Activated CD8-positive, alpha-beta memory T cell treated with anti-CD3 and anti-CD28 coated beads for 1 hour (primary cell): ENCODE data around the gene WFIKKN1.

Experiments
- DNase-seq, 2 donors: peaks; one replicate each; pipeline ENCODE4 v3.0.0-alpha.2; 2020; ENCODE audit warnings: low read depth in 1 of 2; ENCODE audit errors: extremely low read depth in 1 of 2

WFIKKN1 gene

DNA sequence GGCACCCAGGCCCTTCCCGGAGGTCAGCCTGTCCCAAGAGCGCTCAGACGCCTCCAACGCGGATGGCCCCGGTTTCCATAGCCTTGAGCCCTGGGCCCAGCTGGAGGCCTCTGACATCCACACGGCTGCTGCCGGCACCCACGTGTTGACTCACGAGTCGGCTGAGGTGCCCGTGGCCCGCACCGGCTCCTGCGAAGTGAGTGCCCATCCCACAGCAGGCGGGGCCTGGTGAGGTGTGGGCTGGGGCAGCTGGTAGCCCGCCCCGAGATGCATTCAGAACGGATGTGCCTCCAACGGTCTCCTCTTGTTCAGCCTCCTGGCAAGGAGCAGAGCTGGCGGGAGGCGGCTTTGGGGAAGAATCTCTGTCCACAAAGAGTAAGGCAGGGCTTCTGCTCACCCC, 21.1 kb downstream of the WFIKKN1 start:
- no peak for DNase-seq

DNA sequence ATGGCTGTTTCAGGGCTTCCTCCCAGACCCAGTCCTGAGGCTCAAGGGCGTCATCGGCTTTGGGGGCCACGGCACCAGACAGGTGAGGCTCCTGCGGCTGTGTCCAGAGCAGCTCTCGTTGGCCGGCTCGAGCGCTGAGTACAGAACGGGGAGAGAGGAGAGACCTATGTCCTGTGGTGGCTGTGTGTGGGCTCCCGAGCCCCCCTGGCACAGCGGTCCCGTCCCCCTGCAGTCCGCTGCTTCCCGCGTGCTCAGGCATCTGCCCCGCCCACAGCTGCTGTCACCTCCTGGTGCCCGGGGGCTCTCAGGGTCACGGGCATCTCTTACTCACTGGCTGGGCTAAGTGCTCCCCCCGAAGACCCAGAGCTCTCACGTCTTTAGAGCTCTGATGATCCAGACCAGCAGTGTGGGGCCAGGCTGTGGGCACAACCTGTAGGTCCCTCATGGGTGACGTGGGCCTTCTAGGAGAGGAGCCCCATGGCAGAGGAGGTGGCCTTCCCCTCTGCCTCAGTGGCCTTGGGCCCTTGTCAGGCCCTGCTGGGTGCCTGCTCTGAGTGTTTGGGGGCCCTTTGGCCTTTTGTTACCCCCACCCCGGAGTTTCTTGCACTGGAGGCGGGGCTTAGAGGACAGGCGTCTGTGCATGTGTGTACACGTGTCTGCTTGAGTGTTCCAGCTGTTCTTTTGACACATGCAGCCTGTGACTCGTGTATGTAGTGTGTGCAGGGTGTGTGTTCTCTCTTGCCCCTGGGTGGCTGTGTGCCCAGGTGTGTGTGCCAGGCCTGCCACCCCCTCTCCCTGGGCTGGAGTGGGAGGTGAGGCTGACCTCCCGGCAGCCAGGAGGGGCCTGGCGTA, 21.9 kb downstream of the WFIKKN1 start:
- DNase-seq, result no peak

DNA sequence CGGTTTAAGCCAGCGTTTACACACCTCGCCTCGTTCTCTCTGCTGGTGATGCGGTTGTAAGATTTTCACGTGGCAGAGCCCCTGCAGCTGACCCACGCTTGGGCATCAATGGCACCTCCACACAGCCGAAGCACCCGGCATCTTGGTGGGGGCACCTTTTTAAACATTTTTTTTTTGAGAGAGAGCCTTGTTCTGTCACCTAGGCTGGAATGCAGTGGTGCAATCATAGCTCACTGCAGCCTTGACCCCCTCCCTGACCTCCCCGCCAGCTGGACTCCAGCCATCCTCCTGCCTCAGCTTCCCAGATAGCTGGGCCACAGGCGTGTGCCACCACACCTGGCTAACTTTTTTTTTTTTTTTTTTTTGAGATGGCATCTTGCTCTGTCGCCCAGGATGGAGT, 23.2 kb downstream of the WFIKKN1 start:
- no peak for DNase-seq

- DNase-seq, result no peak
These were observed 26.7 kb downstream of the WFIKKN1 start for GRCh38 chr16:657487-657886.

DNA sequence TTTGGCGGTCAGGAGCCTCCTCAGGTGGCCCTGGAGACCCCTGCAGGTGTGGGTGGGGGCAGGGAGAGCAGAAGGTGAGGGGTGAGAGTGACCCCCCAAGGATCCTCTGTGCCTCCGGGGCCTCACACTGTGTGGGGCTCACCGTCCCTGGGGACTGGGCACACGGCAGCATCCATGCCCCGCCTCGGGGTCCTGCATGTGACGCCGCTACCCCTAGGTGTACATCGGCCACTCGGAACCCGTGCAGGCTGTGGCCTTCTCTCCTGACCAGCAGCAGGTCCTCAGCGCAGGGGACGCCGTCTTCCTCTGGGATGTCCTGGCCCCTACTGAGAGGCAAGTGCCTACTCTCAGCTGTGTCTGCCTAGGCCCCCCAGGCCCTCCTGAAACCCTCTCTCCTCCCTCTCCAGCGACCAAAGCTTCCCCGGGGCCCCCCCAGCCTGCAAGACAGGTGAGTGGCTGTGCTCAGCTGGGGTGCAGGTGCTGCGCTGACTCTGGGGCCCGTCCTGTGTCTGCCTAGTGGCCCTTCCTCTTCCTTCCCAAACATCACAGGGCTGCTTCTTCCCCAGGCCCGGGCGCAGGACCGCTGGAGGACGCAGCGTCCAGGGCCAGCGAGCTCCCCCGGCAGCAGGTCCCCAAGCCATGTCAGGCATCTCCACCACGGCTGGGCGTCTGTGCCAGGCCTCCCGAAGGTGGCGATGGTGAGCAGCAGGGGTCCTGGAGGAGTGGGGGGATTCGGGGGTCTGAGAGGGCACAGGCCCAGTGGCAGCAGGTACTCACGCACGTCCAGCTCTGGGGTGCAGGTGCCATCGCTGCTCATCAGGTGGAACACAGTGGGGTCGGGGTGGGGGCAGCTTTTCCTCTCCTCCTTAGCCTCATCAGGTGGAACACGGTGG, 28.1 kb downstream of the WFIKKN1 start:
- DNase-seq, result no peak

DNA sequence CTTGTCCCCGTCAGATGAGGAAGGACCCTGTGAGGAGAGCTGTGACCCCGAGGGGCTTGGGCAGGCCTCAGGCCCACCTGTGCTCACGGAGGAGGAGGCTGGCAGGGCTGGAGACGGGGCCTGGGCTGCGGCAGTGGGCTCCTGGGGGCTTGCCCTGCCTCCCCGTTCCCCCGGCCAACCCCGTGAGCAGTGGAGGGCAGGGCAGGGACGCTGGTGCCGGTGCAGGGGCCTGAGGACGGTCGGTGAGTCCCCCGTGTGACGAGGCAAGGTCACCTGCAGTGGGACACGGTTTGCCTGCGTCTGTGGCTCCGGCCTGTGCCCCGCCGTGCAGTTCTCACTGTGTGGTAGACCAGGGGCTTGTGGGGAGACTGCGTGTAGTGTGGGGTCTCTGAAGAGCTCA, 28.8 kb downstream of the WFIKKN1 start:
- no peak for DNase-seq

- DNase-seq, result no peak
These were observed 29.3 kb downstream of the WFIKKN1 start for GRCh38 chr16:660132-660458.

GRCh38 chr16:660459-661183, 29.8 kb downstream of the WFIKKN1 start:
- peak; percentile 34 to 40 for DNase-seq

GRCh38 chr16:661184-661821, 30.5 kb downstream of the WFIKKN1 start:
- DNase-seq, result no peak

- DNase-seq, result no peak
These were observed 31.3 kb downstream of the WFIKKN1 start for GRCh38 chr16:662095-662494.

- DNase-seq, result no peak
These were observed 31.8 kb downstream of the WFIKKN1 start for GRCh38 chr16:662597-662996.

- DNase-seq, result no peak
These were observed 35.8 kb downstream of the WFIKKN1 start for GRCh38 chr16:666572-666971.

- no peak for DNase-seq
These were observed 36.5 kb downstream of the WFIKKN1 start for GRCh38 chr16:667113-667779.

DNA sequence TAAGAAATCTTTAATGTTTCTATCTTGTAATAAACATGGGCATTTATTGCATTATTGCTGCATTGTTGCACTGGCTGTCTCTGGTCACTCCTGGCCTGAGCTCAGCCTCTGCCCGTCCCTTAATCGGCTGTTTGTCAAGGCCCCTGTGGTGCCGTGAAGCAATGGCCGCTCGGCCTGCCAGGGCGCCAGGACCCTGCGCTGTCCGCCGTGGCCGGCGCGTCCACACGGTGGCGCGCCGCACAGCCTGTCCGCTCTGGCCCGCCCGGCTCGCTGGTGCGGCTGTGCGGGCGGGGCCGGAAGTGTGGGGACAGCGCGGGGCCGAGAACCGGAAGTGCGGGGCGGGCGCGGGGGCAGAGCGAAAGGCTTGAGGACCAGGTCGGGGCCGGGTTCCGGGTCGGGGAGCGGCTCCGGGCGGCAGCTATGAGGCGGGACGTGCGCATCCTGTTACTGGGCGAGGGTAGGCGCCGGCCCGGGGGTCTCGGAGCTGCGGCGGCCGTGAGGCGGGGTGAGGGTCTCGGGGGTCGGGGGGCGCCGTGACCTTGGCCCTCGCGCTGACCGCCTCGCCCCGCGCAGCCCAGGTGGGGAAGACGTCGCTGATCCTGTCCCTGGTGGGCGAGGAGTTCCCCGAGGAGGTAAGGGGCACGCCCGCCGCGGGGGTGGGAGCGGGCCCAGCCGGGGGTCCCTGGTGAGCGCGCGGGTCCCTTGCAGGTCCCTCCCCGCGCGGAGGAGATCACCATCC, 37.2 kb downstream of the WFIKKN1 start, which contains the start of gene RHOT2:
Gene RHOT2 (plus strand): TSS at position 353 of the 739 bp plus-strand sequence. CDS start 68 bp downstream, at position 421.
- DNase-seq, result peak; percentile 76 to 88

GRCh38 chr16:668519-669171, 37.9 kb downstream of the WFIKKN1 start:
- DNase-seq, result no peak

GRCh38 chr16:669666-670065, 38.9 kb downstream of the WFIKKN1 start:
- no peak for DNase-seq

DNA sequence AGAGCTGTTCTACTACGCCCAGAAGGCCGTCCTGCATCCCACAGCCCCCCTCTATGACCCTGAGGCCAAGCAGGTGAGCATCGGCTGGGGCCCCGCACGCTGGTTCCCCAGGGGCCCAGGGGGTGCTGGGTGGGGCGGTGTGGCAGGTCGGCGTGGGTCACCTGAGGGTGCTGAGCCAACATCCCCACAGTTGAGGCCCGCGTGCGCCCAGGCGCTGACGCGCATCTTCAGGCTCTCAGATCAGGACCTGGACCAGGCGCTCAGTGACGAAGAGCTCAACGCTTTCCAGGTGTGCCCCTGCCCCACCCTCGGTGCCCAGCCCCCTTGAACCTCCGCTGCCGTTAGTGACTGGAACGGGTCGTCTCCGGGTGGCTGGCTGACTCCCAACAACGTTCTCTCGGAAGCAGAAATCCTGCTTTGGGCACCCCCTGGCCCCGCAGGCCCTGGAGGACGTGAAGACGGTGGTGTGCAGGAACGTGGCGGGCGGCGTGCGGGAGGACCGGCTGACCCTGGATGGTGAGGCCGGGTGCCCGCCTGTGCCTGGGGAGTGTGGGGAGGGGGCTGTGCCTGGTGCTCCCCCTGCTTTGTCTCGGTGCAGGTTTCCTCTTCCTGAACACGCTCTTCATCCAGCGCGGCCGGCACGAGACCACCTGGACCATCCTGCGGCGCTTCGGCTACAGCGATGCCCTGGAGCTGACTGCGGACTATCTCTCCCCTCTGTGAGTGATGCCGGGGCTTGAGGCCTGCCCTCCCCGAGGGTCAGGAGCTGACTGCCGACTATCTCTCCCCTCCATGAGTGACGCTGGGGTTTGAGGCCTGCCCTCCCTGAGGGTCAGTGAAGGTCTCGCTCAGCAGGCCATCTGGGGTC, 39.9 kb downstream of the WFIKKN1 start:
- DNase-seq, result no peak
